Amygdala (tissue), 56 donors: ENCODE data around the gene ROBO3.
A peak's percentile ranks its signal among the peaks of the same experiment; 100 is the strongest.

Experiments
- DNase-seq, 56 donors: peaks; one replicate each; lab custom pipeline; 2025; lab: John Stamatoyannopoulos, UW

Gene ROBO3

DNA sequence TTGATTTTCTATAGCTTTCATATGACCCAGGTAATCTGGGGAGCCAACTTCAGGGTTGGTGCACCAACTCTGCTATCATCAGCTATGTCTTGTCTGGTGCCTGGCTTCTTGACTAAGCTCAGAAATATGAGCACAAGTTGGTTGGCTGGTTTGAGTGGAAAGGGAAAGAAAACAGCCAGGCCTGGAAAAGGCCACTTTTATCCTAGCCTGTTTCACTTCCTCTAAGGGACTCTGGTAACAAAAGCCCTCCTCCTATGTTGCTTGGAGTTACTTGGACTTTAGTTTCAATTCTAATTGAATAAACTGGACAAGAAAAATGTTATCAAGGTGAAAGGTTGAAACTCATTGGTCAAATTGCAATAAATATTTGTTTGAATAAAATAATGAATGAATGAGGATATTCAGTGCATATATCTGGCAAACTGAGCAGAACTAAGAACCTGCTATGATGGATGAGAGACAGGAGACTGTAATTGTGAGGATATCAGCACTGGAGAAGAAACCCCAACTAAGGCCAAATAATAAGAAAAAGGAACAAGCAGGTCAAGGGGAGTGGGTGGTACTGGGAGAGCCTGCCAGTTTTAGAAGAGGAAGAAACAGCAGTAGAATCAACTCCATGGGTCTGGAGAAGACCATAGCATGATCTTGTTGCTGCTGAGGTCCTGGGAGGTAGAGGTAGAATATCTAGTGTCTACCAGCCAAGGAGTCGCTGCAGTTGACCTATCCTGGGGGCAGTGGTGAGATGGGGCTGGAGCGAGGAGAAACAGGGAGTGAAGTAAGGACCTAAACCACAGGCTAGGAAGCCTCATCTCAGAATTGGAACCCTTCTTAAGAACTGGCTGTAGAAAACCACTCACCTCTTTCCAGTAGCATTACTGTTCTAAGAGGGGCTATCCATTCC is 24.2 kb downstream of the ROBO3 start:
- no peak for DNase-seq

DNA sequence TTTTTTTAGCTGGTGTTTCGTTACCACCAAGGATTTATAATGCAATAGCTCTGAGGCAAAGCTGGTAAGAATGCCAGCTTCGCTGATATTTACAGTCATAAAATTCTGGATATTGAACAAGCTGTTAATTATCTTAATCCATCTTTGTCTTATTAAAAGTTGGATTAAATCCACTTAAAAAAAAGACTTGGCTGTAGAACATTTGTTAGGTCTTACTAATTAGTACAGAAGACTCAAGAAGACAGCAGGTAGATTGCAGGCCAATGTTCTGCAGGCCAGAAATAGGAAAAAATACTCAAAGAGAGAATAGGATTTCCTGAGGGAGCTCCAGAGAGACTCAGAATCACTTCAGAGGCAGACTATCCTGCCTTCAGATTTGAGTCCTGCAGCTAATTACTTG is 24.9 kb downstream of the ROBO3 start:
- no peak for DNase-seq

DNA sequence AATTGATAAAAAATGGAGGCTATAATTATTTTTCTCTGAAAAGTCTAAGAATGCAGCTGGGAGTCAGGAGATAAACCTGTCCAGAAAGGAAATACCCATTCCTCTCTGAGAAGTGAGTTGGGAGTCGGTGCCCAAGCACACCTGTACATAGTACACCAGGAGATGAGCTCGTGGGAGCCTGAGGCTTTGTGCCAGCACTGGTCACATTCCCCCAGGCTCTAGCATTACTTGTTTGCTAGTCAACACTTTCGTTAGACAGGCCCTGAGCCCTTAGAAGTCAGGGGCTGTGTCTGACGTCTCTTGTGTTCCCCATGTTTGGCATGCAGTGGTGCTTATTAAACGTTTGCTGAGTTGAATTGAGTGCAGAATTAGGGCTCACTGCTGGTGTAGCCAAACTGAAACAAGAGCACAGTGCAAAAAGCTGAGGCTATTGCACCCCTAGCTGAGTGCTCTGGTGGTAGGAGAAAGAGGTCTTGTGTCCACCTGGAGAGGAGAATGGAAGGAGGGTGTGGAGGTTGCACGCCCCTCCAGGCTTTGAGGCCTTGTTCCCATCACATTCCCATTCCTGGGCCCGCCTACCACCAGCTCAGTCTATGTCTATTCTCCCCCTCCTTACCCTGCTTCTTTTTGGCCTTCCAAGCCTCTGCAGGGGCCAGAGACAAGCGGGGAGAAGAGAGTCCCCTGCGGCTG is 25.6 kb downstream of the ROBO3 start:
- DNase-seq, result no peak

DNA sequence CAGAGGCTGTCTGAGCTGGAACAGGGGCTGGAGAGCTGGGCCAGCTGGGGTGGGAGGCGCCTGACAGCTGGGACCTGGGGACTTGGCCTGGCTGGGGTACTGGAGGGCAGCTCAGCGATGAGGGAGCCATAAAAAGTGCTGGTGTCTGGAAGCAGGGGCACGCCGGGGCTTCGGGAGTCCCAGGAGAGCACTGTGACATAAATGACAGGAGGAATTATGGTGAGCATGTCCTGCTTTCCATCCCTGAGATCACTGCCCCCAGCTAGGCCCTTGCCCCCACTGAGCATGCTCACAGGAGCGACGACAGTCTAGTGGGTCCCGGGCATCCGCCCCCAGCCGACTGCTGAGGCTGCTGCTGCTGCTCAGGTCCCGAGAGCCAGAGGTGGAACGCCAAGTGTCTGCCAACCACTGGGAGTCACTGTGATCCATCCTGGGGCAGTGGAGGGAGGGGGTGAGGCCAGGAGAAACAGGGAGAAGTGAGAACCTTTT is 26.2 kb downstream of the ROBO3 start:
- DNase-seq, result no peak

DNA sequence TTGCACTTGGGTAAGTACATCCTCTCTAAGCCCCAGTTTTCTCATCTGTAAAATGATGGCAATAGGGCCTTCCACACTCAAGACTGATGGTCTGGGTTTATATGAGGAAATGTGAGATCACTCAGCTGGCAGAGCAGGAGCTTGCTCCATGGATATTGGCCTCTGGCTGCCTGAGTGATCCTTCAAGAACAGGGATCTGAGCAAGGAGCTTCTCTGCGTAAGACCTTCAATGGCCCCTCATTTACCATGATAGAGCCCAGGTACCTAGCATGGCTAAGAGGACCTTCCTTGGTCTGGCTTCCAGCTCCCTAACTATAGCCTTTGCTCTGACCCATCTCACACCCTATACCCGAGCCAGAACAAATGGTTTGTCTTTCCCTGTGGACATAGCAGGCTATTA is 26.9 kb downstream of the ROBO3 start:
- no peak for DNase-seq

DNA sequence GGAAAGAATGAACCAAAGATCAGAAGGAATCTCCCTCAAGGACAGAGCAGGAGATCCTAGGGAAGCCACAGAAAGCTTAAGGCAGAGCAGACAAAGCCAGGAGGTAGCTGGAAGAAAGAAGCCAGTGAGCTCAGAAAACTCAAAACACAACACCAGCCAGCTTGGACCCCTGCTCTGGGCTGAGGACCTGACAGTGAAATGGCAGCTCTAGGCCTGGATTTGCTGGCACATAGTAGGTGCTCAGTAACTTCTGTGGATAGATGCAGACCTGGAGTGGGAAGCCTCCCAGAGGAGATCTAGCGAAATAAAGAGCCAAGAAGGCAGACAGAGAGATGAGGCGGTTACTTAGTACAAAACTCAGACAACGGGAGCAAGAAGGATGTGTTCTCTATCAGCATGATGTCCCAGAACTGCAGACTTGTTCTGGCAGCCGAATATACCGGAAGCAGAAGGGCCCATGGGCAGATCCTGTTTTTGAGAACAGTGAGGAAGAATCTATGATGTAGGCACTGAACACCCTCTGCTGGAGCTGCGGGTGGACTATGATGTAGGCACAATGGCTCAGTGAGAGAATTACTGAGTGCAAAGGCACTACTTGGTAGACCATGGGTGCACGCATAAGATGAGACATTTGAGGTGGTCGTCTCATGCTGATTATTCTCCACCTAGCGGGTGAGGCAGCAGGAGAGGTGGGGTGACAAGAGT is 27.7 kb downstream of the ROBO3 start:
- peak in 3 of 56 donors; percentile 20 to 52 (median 29) for DNase-seq

DNA sequence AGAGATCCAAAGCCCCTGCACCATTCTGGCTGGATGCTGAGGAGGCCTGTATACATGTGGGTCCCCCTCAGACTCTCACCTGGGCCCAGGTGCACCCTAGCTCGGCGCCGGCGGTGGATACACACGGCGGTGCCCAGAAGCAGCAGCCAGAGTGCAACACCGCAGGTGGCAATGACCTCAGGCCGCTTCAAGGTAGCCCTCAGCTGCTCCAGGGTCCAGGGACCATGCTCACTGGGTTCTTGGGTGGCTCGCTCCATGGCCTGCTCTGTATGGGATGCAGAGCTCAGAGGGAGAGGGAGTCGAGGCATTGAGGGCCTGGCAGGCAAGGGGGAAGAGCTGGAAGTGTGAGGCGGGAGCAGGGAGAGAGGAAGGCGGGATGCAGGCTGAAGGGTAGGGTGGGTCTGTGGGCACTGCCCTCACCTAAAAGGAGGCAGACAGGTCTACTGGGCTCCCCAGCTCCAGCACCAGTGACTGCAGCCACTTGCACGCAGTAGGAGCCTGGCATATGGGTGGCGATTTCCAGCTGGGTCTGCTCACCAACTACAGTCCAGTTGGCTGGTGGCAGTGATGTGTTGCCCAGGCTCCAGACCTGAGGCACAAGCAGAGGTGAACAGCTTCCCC is 28.7 kb downstream of the ROBO3 start:
- no peak for DNase-seq

DNA sequence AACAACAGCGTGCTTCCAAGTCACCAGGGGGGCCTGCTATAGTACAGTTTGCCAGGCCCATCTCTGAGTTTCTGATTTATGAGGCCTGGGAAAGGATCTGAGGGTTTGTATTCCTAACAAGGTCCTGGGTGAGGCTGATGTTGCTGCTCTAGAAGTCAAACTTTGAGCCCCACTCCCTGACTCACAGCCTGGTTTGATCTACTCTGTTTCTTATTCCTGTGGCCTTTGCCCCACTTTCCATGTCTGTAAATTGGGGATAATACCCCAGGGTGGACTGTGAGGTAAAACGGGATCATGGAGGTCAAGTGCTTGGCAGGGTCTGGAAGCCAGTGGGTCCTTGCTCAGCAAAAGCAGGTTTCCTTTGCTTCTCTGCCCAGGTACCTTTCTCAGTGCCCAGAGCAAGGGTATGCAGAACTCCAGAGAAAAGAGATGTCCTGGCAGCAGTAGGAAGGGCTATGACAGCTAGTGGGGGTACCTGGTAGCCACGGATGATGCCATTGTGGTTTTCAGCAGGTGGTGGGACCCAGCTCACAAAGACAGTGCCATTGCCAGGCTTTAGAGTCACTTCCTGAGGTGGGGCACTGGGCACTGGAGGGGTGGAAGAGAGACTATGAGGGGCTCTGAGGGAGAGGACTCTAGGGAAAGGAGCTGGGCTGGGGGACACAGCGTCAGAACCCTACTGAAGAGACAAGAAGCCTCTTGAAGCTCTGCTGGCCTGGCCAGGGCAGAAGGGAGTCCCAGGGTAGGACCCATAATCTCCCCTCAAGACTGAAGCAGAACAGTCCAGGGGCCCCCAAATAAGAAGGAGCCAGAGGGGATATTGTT is 29.6 kb downstream of the ROBO3 start:
- DNase-seq, result no peak

DNA sequence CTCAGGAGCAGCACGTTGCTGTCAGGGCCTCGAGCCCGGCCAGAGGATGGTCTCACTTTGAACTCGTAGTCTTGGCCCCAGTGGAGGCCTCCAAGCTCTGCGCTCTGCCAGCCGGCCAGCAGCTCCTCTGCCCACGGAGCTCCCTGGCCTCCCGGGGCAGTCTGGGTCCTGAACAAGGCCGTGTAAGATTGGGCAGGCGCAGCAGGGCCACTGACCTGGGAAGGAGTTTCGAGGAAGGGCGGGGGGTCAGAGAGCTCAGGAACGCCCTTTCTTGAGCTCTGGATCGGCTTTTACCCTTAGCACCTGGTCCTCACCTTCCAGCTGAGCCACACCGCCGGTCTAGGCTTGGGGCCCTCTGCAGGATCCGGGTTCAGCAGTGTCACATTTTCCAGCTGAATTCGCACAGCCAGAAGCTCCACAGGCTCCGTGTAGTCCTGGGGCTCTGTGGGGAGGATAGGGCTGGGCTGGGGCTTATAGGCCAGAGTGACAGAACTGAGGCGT is 30.3 kb downstream of the ROBO3 start:
- no peak for DNase-seq

DNA sequence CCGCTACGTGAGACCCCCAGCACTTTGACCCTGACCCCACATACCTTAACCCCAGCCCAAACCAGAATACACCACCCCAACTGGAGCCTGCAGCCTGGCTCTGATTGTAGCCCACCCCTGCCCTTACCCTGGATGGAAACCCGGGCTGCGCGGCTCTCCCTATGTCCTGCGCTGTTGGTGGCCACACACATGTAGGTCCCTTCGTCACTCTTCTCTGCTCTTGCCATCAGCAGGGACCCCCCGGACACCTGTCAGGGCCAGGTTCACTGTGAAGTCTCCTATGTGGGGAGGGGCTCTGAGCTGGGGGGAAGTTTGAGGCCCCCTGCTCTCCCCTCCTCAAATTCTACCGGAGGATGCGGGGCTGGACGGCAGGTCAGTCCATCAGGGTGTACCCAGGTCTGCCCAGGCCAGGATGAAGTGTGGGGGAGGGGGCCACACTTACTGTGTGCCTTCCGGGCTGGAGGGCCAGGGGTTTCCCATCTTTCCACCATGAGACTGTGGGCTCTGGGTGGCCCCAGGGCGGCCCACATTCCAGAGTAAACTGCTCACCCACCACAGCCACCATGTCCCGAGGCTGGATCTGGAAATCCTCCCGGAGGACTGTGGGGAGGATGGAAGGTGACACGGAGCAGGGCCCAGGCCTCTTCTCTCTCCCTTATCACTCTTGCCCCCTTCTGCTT is 31.0 kb downstream of the ROBO3 start:
- no peak for DNase-seq

DNA sequence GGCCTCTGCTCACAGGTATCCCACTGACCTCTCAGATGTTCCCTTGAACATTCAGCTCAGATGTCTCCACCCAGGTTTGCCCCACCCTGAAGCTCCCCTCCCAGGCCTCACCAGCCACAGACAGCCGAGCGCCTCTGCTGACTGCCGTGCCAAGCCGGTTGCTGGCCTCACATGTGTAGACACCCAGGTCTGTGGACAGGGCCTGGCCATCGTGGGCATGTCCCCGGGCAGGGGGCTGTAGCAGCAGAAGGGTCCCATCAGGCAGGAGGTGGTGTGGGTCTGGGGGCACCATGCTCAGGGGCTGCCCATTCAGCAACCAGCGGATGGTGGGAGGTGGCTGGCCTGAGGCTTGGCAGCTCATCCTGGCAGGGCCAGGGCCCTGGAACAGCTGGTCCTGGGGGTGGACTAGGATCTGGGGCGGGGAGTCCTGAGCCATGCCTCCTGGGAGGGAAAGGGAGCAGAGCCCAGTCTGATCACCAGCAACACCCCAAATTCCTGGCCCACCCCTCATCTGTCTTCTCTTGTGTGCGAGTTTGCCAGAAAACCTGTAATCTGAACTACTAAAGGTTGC is 31.7 kb downstream of the ROBO3 start:
- DNase-seq, result no peak

DNA sequence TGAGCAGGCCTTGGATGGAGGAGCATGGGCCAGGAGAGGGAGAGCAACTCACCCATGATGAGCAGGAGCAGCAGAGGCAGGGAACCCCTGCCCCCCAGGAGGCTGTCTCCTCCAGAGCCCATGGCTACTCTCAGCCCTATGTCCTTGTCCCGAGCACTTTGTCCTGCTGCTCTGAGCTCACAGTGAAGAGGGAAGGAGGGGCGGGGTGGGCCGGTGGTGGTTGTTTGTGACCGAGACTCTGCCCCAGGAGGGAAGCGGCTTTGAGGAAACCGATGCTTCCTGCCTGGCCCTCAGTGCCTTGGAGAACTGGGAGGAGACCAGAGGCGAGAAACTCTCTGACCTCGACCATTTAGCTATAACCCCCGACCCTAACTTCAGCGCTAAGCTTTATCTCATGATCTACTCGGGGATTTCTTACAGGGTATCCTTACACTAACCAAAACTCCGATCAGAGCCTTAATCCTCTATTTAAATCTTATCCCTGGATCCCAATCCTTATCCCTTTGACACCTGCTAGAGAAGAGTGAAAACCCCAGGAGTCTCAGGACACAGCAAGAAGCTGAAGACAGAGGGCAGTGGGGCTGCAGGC is 32.5 kb downstream of the ROBO3 start, which contains the start of gene ROBO4:
TSS of gene ROBO4 (minus strand) at position 192 of the 589 bp plus-strand sequence. CDS start at position 122, 70 bp downstream.
- DNase-seq, result no peak

DNA sequence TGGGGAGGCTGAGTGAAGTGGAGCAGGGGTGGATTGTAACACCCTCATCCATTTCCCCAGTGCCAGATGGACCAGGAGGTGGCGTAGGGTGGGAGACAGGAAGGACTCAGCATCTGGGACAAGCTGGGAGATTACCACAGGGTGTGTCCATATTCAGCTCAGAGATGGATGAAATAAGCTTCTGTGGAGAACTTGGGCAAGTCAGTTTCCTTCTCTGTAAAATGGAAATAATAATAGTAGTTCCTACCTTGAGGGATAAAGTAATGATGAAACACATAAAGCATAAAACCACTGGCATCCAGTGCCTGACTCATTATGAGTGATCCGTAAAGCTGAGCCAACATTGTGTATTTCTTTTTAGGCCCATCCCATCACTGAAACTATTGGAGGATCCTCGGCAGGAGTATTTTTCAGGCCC is 33.0 kb downstream of the ROBO3 start:
- DNase-seq, result no peak

DNA sequence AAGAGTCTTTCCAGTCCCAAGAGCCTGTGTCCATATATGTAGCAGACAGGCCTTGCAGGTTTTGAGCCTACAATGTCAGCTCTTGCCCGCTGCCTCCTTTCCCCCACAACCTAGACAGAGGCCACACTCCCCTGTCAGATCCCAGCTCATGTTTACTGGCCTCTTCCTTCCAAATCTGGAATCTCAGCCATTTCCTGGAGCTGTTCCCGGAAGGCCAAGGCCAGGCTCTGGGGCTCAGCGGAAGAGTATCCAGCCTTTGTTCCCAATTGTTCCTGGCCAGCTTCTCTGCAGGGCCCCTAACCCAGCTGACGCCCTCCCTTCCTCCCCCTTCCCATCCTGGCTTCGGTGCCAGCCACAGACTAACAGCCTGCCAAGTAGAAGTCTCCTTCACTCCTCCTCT is 33.5 kb downstream of the ROBO3 start:
- peak in 34 of 56 donors; percentile 21 to 72 (median 44) for DNase-seq

DNA sequence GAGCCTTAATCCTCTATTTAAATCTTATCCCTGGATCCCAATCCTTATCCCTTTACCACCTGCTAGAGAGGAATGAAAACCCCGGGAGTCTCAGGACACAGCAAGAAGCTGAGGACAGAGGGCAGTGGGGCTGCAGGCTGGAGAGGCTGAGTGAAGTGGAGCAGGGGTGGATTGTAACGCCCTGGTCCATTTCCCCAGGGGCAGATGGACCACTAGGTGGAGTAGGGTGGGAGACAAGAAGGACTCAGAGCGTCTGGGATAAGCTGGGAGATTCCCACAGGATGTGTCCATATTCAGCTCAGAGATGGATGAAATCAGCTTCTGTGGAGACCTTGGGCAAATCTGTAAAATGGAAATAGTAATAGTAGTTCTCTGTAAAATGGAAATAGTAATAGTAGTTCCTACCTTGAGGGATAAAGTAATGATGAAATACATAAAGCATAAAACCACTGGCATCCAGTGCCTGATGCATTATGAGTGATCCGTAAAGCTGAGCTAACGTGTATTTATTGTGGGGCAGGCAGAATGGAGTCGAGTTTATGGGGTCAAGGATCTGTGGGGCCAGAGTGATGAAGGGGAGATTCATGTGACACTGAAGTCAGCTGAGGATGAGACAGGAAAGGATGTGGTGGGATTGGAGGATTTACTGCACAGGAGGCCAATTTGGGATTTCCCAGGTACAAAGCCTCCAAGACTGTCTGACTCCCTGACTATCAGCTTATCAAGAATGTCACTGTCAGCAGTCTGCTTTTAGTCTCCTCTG is 34.3 kb downstream of the ROBO3 start:
- no peak for DNase-seq

DNA sequence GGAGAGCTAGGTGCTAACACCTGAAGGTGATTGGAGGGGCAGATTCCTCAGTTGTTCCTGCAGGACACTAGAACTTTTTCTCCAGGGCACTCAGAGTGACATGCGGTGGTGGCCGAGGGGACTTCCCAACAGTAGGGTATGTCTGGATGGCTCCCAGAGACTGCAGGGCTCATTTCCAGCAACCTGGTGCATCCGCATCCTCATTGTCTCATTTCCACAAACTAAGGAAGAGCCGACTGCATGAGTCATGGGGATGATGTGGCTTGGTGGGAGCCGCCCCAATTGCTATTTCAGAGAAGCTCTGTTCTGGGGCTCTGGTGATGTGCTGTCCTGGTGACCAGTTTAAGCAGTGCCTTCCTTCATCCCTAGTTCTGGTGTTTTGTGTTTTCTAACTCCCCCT is 35.2 kb downstream of the ROBO3 start:
- peak in 2 of 56 donors; percentile 17 for DNase-seq

DNA sequence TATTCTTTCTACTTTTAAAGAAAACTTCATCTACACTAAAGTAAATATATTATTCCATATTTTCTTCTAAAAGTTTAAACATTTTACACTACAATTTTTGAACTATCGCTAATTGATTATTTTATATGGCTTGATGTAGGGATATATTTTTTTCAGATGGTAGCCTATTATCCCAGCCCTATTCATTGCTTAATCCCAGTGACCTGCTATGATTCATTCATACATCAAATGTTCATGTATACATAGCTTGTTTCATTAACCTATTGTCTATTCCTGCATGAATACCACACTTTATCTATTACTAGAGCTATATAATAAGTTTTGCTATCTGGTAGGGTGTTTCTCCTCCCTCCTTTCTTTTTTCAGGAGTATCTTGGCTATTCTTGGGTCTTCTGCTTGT is 37.4 kb downstream of the ROBO3 start:
- DNase-seq, result no peak
